Measurements from ENCODE around the gene SLC22A17. TPM values are rescaled to one million over a fixed set of nuclear protein-coding genes. Genes with fewer than 3 reads are reported as not detected.

Gene SLC22A17
- total and polyA plus RNA-seq, 2 donors, result 30.5 to 40.8 TPM

- H3K27ac ChIP-seq (ENCODE audit: low read depth), result no peak overlapping the region
- H3K36me3 ChIP-seq (ENCODE audit: insufficient read depth), result no peaks in the 10 kb centered on the region
- 71% methylated on average over 5 of the region's 5 CpGs for WGBS
- no peak for DNase-seq (ENCODE audit: extremely low spot score)
- no peak overlapping the region for H3K4me3 ChIP-seq (ENCODE audit: low read depth, low read length)
- peaks cover 2% of the 10 kb centered on the region for H3K4me1 ChIP-seq (ENCODE audit: insufficient read depth)
These were observed 720 bp upstream of the SLC22A17 start for GRCh38 chr14:23353433-23353780.

- H3K36me3 ChIP-seq (ENCODE audit: insufficient read depth), result no peaks in the 10 kb centered on the region
- no peak overlapping the region for H3K27ac ChIP-seq (ENCODE audit: low read depth)
- 7% methylated on average over 61 of the region's 61 CpGs for WGBS
- H3K4me1 ChIP-seq (ENCODE audit: insufficient read depth), result peaks cover 2% of the 10 kb centered on the region
- H3K4me3 ChIP-seq (ENCODE audit: low read depth, low read length), result peak overlapping the region; percentile 65
- DNase-seq (ENCODE audit: extremely low spot score), result no peak
These were observed 794 bp downstream of the SLC22A17 start for GRCh38 chr14:23351681-23352505.

- Histone ChIP-seq H3K4me3 (ENCODE audit: low read depth, low read length) (no peak overlapping the region), H3K36me3 (ENCODE audit: insufficient read depth) (no peaks in the 10 kb centered on the region), H3K27ac (ENCODE audit: low read depth) (no peak overlapping the region), H3K4me1 (ENCODE audit: insufficient read depth) (peaks cover 2% of the 10 kb centered on the region)
- DNase-seq (ENCODE audit: extremely low spot score), result no peak
- WGBS, result 91% methylated on average over 8 of the region's 8 CpGs
These were observed 3.4 kb downstream of the SLC22A17 start for GRCh38 chr14:23349156-23349845.

- DNase-seq (ENCODE audit: extremely low spot score), result no peak
- 87% methylated on average over 6 of the region's 6 CpGs for WGBS
- Histone ChIP-seq H3K27ac (ENCODE audit: low read depth) (no peak overlapping the region), H3K36me3 (ENCODE audit: insufficient read depth) (no peaks in the 10 kb centered on the region), H3K4me3 (ENCODE audit: low read depth, low read length) (no peak overlapping the region), H3K4me1 (ENCODE audit: insufficient read depth) (peaks cover 2% of the 10 kb centered on the region)
These were observed 4.4 kb downstream of the SLC22A17 start for GRCh38 chr14:23348297-23348655.

GRCh38 chr14:23347406-23348296 lies 5.0 kb downstream of the SLC22A17 start:
- H3K4me1 ChIP-seq (ENCODE audit: insufficient read depth), result peaks cover 2% of the 10 kb centered on the region
- WGBS, result 92% methylated on average over 19 of the region's 19 CpGs

GRCh38 chr14:23346693-23347405 lies 5.8 kb downstream of the SLC22A17 start:
- DNase-seq (ENCODE audit: extremely low spot score), result no peak
- no peak overlapping the region for H3K4me3 ChIP-seq (ENCODE audit: low read depth, low read length)
- WGBS, result 84% methylated on average over 27 of the region's 27 CpGs
- no peak overlapping the region for H3K27ac ChIP-seq (ENCODE audit: low read depth)
- H3K4me1 ChIP-seq (ENCODE audit: insufficient read depth), result peaks cover 2% of the 10 kb centered on the region
- no peaks in the 10 kb centered on the region for H3K36me3 ChIP-seq (ENCODE audit: insufficient read depth)

More at GRCh38 chr14:23347406-23348296, 5.0 kb downstream of the SLC22A17 start:
- no peak for DNase-seq (ENCODE audit: extremely low spot score)
- Histone ChIP-seq H3K4me3 (ENCODE audit: low read depth, low read length) (no peak overlapping the region), H3K36me3 (ENCODE audit: insufficient read depth) (no peaks in the 10 kb centered on the region), H3K27ac (ENCODE audit: low read depth) (no peak overlapping the region)

GRCh38 chr14:23345987-23346692 lies 6.5 kb downstream of the SLC22A17 start:
- no peak for DNase-seq (ENCODE audit: extremely low spot score)
- Histone ChIP-seq H3K4me3 (ENCODE audit: low read depth, low read length) (no peak overlapping the region), H3K27ac (ENCODE audit: low read depth) (no peak overlapping the region), H3K4me1 (ENCODE audit: insufficient read depth) (no peaks in the 10 kb centered on the region), H3K36me3 (ENCODE audit: insufficient read depth) (no peaks in the 10 kb centered on the region)
- WGBS, result 77% methylated on average over 13 of the region's 13 CpGs

GRCh38 chr14:23344481-23344880 lies 8.2 kb downstream of the SLC22A17 start:
- WGBS, result 48% methylated on average over 3 of the region's 3 CpGs
- DNase-seq (ENCODE audit: extremely low spot score), result no peak
- no peaks in the 10 kb centered on the region for H3K36me3 ChIP-seq (ENCODE audit: insufficient read depth)
- no peak overlapping the region for H3K4me3 ChIP-seq (ENCODE audit: low read depth, low read length)
- no peak overlapping the region for H3K27ac ChIP-seq (ENCODE audit: low read depth)
- no peaks in the 10 kb centered on the region for H3K4me1 ChIP-seq (ENCODE audit: insufficient read depth)

- H3K36me3 ChIP-seq (ENCODE audit: insufficient read depth), result no peaks in the 10 kb centered on the region
- WGBS, result 90% methylated on average over 1 of the region's 1 CpG
- no peak overlapping the region for H3K27ac ChIP-seq (ENCODE audit: low read depth)
- no peak overlapping the region for H3K4me3 ChIP-seq (ENCODE audit: low read depth, low read length)
- no peaks in the 10 kb centered on the region for H3K4me1 ChIP-seq (ENCODE audit: insufficient read depth)
- DNase-seq (ENCODE audit: extremely low spot score), result no peak
These were observed 13.0 kb downstream of the SLC22A17 start for GRCh38 chr14:23339506-23340268.

- H3K36me3 ChIP-seq (ENCODE audit: insufficient read depth), result no peaks in the 10 kb centered on the region
- no peak for DNase-seq (ENCODE audit: extremely low spot score)
- H3K27ac ChIP-seq (ENCODE audit: low read depth), result no peak overlapping the region
- no peak overlapping the region for H3K4me3 ChIP-seq (ENCODE audit: low read depth, low read length)
- no peaks in the 10 kb centered on the region for H3K4me1 ChIP-seq (ENCODE audit: insufficient read depth)
- 87% methylated on average over 5 of the region's 5 CpGs for WGBS
These were observed 17.1 kb downstream of the SLC22A17 start for GRCh38 chr14:23335623-23336022.

- no peak overlapping the region for H3K27ac ChIP-seq (ENCODE audit: low read depth)
- H3K36me3 ChIP-seq (ENCODE audit: insufficient read depth), result peaks cover 9% of the 10 kb centered on the region
- no peaks in the 10 kb centered on the region for H3K4me1 ChIP-seq (ENCODE audit: insufficient read depth)
- no peak overlapping the region for H3K4me3 ChIP-seq (ENCODE audit: low read depth, low read length)
- peak; percentile 71 for DNase-seq (ENCODE audit: extremely low spot score)
- 40% methylated on average over 4 of the region's 4 CpGs for WGBS
These were observed 24.5 kb downstream of the SLC22A17 start for GRCh38 chr14:23327947-23328744.
